Endothelial cell of umbilical vein (primary cell): Measurements from ENCODE around the gene RYR1.

Source experiments
- EZH2 ChIP-seq: IDR thresholded peaks from 2 replicates; pipeline ENCODE4 v1.6.1; 2012; ENCODE audit warnings: borderline replicate concordance, low read depth, mild to moderate bottlenecking, moderate library complexity, low read length, inconsistent platforms; ENCODE audit not compliant: severe bottlenecking
- GATA2 ChIP-seq: IDR thresholded peaks from 2 replicates; pipeline ENCODE4 v1.7.0; 2011; ENCODE audit warnings: low read depth, mild to moderate bottlenecking, moderate library complexity, mixed read lengths, low read length; ENCODE audit not compliant: insufficient read length, insufficient read depth
- JUN ChIP-seq: IDR thresholded peaks from 2 replicates; pipeline ENCODE4 v1.6.1; 2011; ENCODE audit warnings: borderline replicate concordance, low read depth; ENCODE audit not compliant: insufficient read length, insufficient read depth
- MAX ChIP-seq: IDR thresholded peaks from 2 replicates; pipeline ENCODE4 v1.6.1; 2011; ENCODE audit not compliant: insufficient read depth, insufficient read length
- POLR2A ChIP-seq: IDR thresholded peaks from 2 replicates; pipeline ENCODE4 v1.6.1; 2012; ENCODE audit warnings: low read depth, mild to moderate bottlenecking, control low read depth, low read length
- POLR2AphosphoS5 ChIP-seq: IDR thresholded peaks from 2 replicates; pipeline ENCODE4 v1.6.1; 2012; ENCODE audit warnings: low read depth, mild to moderate bottlenecking, control low read depth, low read length, moderate library complexity; ENCODE audit not compliant: insufficient read depth
- TF ChIP-seq, protein P1 (sequence below), 2 donors: IDR thresholded peaks; 1 replicate in 1 of 2; 2 replicates in 1 of 2; pipeline ENCODE4 v1.5.1; 2011; ENCODE audit warnings: low read length in 2 of 2, mild to moderate bottlenecking in 2 of 2, moderate library complexity in 2 of 2, control low read depth in 1 of 2, inconsistent platforms in 1 of 2, low read depth in 1 of 2; ENCODE audit not compliant: insufficient read depth in 1 of 2; ENCODE audit errors: extremely low read depth in 1 of 2

- TF ChIP-seq, protein P1, sequence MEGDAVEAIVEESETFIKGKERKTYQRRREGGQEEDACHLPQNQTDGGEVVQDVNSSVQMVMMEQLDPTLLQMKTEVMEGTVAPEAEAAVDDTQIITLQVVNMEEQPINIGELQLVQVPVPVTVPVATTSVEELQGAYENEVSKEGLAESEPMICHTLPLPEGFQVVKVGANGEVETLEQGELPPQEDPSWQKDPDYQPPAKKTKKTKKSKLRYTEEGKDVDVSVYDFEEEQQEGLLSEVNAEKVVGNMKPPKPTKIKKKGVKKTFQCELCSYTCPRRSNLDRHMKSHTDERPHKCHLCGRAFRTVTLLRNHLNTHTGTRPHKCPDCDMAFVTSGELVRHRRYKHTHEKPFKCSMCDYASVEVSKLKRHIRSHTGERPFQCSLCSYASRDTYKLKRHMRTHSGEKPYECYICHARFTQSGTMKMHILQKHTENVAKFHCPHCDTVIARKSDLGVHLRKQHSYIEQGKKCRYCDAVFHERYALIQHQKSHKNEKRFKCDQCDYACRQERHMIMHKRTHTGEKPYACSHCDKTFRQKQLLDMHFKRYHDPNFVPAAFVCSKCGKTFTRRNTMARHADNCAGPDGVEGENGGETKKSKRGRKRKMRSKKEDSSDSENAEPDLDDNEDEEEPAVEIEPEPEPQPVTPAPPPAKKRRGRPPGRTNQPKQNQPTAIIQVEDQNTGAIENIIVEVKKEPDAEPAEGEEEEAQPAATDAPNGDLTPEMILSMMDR (IDR thresholded peaks at IDR 0.05; ENCODE audit: extremely low read depth in 1 of 2, insufficient read depth in 1 of 2, low read depth in 1 of 2, low read length in 2 of 2) = no peak
- TF ChIP-seq EZH2 = no peak
- TF ChIP-seq POLR2AphosphoS5 = no peak
- TF ChIP-seq JUN = no peak
- TF ChIP-seq POLR2A = no peak
- no peak for TF ChIP-seq GATA2
- TF ChIP-seq MAX = no peak
Measured at GRCh38 chr19:38400361-38400760, 33.1 kb upstream of the RYR1 start.
